Lung microvascular endothelial cell (primary cell): ENCODE measurements around the gene OBSCN. TPM values are rescaled to one million over a fixed set of nuclear protein-coding genes. Genes with fewer than 3 reads are reported as not detected.

Experiments used
- total RNA-seq: library from RNA; depleted of rRNA; stranded (reverse); fragments of >200 nt; gene quantifications from 2 replicates; pipeline ENCODE4 v1.2.1, GENCODE V29; 2014

OBSCN gene
- total RNA-seq, 1 donor from 2014 or later = 9.5 TPM

Other genes with a start within 250 kb of the OBSCN start
- gene WNT3A, start 201.0 kb upstream of the OBSCN start, total RNA-seq = not detected in 2 replicates
- 205 and 292 TPM in 2 replicates for gene ARF1, start 125.3 kb upstream of the OBSCN start, total RNA-seq
- gene C1orf35, start 104.7 kb upstream of the OBSCN start, total RNA-seq = 6.5 and 8.1 TPM in 2 replicates
- gene MRPL55, start 98.7 kb upstream of the OBSCN start, total RNA-seq = 35.7 and 47.4 TPM in 2 replicates
- gene GUK1, start 67.8 kb upstream of the OBSCN start, total RNA-seq = 590 and 952 TPM in 2 replicates
- gene GJC2, start 58.1 kb upstream of the OBSCN start, total RNA-seq = 6.5 and 18.3 TPM in 2 replicates
- 4.6 and 8.9 TPM in 2 replicates for gene IBA57, start 42.2 kb upstream of the OBSCN start, total RNA-seq
- 8.7 and 12.3 TPM in 2 replicates for gene TRIM11, start 198.8 kb downstream of the OBSCN start, total RNA-seq
- not detected in 2 replicates for gene TRIM17, start 208.8 kb downstream of the OBSCN start, total RNA-seq